Muscle of back (tissue), 11 donors: ENCODE measurements around the gene TBC1D22A. TPM values are rescaled to one million over a fixed set of nuclear protein-coding genes. Genes with fewer than 3 reads are reported as not detected.

ENCODE experiments used
- DNase-seq, 3 donors: peaks; one replicate each; pipeline versions ENCODE4 v3.0.0 to v3.0.0-alpha.2; 2013
- polyA plus RNA-seq, 10 donors: library from polyadenylated mRNA; unstranded; fragments of 120-200 nt; gene quantifications; one replicate each; pipeline ENCODE4 v1.2.1, GENCODE V29; 2013; ENCODE audit not compliant: insufficient read length in 10 of 10

TBC1D22A gene
- polyA plus RNA-seq, 10 donors: 10.6 to 14.9 (median 13.4) TPM

DNA sequence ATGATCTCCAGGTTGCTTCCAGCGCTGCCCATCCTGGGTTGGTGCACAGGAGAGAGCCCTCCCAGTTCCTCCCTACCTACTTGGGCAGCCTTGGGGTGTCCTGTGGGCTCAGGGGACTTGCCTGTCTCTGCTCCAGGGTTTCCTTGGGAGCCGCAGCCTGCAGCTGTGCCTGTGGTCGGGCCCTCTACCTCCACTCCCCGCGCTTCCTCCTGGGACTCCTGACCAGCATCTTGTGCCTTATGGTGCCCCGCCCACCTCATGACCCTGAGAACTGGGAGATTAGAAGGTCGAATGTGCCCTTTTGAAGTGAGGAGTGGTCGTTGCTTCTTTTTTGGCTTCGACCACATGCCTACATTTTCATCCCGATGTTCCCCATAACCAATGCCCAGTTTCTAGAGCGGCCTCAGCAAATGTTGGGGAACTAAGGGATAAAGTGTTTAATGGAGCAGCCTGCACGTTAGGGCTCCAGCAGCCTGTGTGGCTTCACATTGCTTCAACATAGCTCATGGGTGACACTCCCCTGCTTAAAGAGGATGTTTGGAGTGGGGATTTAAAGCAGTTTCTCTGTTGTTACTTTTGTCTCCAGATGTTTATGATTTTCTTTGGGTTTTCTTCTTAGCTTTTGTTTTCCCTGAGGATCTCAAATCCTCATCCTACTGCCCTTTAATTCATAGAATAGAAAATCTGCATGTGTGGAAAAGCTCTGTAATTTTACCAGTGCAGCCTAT is 248.8 kb downstream of the TBC1D22A start:
- peak in 1 of 3 donors; percentile 27 for DNase-seq

DNA sequence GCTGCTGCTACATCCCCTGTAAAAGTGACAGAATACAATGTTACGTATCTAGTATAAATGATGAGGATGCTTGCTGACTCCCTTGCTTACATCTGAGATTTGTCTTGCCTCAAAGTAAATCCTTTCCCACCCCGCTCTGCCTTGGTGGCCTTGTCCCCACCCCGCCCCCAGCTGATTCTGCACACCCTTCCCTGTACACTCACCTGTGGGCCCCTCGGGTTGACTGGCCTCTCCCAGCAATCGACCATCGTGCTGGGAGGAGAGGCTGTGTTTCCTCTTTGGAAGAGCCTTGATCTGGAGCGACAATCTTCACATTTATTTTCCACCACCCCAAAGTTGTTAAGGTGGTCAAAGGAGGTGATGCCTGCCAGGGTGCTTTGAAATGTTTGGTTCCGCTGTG is 249.4 kb downstream of the TBC1D22A start:
- no peak for DNase-seq

DNA sequence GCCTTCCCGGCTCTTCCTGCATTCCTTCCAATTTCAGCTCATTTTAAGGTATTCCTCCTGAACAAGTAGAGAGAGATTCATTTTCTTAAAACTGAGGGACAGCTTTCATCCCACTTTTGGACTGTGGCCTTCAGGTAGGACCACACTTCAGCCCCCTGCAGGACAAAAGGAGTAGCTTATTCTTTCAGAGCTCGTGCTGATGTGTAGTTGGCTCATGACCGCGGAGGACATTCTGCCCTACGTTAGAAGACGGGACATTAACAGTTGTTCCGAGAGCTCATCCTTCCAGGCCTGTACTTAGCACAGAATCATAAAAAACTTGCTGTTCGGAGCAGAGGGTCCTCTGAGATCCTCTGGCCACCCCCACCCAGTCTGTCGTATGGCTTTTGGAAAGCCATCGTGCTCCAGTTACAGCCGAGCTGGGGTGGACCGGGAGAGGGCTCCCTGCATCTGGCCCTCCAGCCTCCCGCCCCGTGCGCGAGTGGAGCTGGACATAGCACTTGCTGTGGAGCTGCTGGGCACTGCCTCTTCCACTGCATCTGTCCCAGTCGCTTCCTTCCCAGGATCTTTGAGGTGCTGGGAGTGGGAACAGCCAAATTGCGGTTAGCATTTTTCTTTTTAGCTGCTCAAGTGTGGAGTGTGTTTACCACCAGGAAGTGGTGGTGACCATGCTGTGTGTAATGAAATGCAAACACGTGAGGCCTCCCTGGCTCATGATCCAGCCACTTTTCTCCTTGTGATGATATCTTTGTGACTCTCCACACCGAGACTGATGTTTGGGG is 250.3 kb downstream of the TBC1D22A start:
- DNase-seq: peak in 1 of 3 donors; percentile 12

DNA sequence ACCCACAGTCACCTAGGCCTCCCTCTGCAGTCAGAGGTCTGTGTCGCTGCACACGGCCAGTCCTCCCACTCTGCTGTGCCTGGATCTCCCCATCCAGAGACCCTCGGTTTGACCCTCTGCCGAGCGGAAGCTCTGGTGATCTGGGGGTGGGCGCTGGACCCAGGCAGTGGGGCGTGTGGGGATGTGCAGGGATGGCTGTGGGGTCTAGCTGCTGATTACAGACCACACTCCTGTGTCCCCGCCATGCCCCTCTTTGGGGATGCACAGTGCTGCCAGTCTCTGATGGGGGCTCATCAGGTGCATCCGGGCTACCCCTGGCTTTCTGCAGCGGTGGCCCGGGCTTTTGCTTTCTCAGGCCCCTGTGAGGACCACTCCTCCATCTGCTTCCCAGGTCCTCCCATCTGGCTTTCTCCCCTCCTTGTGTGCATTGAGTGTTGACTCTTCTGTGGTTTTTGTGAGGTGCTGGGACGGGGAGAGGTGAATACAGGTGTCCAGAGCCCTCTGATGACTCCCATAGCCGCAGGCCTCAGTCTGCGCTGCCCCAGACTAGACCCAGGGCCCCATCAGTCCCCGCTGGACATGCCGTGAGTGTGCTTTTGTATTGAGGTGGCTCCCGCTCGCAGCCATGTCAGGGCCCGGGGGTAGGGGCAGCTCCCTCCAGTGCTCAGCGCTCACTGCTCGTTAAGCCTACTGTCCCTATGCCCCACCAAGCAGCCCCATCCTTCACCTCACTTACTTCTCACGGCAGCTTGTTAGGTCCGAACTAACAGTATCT is 251.6 kb downstream of the TBC1D22A start:
- no peak for DNase-seq

DNA sequence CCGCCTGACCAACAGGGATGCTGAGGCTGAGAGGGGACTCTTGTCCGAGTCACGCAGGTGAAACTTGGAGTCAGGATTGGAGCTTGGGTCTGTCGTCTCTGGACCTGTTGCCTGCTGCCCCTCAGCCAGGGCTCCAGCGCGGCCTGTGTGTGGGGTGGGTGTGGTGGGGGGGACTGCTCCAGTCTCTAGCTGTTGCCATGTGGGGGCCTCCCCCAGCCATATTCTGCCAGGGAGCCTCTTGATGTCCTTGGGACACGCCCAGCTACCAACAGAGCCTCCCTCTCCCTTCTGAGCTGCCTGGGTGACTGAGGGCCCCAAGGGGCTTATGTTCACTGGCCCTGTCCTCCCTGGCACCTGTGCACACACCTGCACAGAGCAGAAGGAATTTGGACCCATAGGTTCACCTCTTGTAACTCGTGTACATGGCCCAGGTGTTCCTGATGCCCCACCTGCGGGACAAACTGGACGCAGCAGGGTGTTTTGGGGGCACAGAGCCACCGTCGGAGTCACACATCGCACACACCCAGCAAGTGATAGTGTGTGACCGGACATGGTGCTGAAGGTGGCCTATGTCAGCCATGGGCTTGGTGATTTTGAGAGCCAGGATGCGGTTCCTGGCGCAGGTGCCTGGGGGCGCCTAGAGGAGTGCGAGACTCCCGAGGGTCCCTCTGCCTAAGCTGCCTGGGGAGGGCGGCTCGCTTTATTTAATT is 252.3 kb downstream of the TBC1D22A start:
- DNase-seq: no peak

DNA sequence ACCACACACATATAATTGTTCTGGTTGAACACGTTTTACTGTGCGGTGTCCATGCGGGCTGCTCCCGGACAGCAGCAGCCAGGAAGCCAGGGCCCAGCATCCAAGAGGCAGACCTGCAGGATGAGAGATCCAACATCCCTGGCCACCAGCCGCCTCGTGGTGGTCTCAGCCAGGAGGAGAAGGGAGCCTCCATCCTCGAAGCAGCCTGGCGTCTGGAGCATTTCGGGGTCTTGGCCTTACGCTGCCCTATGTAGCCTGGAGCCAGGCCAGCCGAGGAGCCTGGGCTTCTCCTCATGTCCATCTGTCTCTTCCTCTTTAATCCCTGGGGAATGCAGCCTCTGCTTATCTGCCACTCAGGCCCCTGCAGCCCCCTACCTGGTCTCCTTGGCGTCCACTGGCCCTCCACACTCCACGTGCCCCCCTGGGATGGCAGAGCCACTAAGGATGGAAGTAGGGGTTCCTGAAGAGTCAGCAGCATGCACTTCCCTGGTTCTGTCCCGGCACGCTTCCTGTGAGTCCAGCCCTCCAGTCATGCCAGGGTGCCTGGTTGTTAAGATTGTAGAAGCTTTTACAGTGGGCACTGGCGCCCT is 253.2 kb downstream of the TBC1D22A start:
- no peak for DNase-seq

DNA sequence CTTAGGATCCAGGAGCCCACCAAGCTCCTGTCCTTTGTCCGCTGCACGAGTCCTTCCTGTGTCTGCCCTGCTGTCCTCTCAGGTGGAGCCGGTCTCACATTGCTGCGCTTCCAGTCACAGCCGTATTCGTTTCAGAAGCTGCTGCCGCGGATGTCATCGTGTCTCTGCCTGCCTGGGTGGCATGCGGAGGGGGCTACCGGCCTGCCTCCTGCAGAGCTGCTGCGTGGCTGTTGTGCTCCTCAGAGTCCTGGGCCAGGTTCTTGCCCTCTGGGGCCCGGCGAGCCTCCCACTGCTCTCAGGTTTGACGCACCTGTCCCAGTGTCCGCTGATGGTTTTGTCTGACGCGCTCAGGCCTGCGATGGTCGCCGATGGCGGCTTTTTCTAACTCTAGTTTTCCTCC is 254.2 kb downstream of the TBC1D22A start:
- DNase-seq: no peak

DNA sequence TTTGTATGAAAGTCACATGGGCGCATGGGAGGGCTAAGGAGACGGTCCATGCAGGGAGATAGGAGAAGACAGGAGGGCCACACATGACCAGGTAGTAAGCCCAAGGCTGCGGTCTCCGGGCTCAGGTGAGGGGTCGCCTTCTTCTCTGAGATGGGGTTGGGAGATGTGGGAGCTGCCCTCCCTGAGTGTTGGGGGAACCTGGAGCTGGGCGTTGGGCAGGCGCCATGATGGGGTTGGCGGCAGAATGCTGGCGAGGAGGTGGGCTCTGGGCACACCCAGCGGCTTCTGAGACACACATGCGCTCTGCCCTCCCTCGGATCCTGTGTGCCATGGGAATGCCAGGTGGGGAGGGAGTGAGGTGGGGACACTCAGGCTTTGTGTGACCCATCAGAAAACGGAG is 254.8 kb downstream of the TBC1D22A start:
- no peak for DNase-seq

DNA sequence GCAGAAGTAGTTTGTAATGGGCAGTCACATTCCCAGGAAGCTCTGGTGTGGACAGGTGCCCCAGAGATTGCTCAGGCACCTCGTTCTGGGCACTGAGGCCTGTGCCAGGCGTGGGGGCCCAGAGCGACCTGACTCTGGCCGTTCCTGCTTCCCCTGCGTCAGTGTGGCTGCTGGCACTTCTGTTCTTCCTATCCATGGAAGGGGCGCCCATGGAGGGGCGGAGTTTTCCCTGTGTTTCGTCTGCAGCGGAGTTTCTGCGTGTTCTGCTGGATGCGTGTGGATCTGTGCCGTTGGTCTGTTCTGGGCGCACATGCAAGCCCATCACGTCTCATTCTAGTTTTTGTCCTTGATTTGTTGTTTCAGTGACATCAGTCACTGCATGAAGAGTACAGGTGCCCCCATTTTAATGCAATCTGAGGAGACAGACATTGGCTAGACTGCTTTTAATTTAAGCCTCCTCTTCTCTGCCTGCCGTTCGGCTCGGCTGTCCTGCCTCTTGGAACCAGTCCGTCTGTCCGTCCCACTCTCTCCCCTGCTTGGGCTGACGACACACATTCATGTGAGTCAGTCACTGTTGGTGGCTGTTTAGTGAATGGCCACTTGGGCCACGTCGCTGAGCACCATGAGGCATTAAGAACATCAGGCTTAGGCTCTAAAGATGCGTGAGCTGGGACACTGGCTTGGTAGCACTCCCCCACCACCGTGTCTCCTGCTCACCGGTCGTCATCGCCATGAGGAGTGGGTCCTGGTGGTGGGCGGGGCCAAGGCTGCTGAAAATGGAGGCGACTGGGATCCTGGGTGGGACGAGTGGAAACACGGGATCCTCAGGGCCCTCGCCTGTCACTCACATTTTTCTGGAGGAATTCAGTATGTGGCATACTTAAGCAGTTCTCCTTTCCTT is 255.8 kb downstream of the TBC1D22A start:
- no peak for DNase-seq

DNA sequence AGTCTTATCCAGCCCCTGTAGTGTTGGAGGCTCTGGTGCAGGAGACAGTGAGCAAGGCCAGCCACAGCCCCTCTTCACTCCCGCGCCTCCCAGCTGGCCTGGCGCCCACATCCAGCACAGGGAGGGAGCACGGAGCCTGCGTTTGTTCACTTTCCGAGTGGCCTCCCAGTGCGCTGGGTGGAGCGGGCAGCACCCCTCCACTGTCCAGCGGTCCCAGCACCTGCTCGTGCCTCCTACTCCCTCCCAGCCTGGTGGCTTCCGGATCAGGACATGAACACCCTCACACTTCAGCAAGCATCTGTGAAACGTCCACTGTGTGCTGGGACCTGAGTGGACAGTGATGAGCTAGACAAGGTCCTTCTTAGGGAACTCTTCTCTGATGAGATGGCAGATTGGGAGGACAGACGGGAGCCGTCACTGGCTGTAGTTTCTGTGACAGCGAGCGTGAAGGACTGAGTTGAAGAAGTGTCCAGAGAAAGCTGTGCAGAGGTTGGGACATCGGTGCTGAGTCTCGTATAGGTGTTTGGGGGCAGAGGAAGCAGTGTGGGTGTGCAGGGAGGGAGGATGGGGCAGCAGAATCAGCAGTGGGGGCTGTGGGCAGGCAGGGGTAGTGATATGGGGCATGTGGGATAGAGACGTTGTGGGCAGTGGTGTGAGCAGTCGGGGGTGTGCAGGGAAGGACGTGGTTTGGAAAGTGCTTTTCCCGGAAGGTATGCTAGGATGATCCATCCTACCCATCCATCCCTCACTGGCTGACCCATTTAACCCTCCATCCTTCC is 256.8 kb downstream of the TBC1D22A start:
- DNase-seq: peak in 1 of 3 donors; percentile 27

DNA sequence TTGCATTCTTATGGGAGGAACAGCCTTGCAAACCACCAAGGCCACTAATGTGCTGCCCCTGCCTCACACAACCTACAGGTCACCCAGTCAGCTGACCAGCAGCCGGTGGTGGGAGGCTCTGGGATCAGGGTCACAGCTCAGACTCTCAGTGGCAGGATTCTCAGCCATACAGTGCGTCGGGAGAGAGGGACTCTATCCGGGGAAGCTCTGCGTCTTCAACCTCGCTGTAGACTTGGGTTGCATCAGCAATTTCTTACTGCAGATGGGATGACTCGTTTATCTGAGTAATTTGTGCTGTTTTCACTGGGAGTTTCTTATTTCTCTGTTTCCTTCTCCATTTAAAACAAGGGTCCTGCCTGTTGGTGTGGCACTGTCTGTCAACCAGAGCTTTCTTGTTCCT is 257.7 kb downstream of the TBC1D22A start:
- DNase-seq: no peak

DNA sequence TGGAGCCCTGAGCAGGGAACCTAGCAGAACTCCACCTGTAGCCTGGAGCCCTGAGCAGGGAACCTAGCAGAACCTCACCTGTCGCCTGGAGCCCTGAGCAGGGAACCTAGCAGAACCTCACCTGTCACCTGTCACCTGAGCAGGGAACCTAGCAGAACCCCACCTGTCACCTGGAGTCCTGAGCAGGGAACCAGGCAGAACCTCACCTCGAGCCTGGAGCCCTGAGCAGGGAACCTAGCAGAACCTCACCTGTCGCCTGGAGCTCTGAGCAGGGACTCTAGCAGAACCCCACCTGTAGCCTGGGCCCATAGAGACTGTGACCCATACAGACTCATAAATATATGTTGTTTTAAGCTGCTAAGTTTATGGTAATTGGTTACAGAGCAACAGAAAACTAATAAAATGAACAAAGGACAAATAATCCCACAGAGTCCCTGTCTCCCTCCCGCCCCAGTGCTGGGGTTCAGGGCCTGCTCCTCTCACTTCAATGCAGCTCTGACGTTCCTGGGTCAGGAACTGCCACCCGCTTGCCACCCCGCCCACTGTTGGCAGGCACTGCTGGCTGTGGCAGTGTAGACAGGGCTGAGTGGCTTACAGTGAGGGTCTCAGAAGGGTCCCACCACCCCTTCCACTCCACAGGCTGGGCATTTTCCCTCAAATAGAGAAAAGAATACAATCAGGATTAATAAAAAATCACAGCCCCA is 259.1 kb downstream of the TBC1D22A start:
- no peak for DNase-seq

DNA sequence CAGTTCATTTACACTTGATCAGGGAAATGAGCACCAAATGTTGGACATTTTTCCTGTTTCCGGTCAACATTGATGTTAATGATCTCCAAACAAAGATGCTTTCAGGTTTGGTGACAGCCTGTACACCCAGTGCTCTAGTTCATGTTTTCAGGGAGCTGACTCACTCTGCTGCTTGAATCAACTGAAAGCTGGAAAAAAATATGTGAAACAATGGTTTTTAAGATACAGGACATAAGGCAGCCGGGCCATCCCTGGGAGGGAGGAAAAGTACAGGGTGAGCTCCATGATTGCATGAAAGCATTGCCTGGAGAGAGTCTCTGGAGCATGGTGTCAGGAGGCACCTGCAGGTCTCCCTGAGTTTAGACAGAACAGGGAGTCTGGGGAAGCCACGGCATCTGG is 259.6 kb downstream of the TBC1D22A start:
- DNase-seq: no peak

DNA sequence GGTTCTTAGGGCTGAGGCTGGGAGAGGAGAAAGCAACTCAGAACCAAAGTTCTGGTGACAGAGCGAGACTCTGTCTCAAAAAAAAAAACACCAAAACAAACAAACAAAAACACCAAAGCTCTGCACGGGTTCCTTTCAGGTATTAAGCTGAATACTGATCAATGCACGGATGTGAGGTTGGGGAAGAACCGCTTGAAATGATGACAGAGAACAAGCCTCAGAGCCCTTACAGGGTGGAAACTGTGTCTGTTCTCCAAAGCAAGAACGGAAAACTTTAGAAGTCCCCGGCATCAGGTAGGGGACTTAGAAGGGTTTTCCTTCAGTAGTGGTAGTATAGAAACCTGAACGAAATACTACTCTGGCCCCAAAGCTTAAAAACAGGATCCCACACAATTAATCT is 260.0 kb downstream of the TBC1D22A start:
- no peak for DNase-seq

DNA sequence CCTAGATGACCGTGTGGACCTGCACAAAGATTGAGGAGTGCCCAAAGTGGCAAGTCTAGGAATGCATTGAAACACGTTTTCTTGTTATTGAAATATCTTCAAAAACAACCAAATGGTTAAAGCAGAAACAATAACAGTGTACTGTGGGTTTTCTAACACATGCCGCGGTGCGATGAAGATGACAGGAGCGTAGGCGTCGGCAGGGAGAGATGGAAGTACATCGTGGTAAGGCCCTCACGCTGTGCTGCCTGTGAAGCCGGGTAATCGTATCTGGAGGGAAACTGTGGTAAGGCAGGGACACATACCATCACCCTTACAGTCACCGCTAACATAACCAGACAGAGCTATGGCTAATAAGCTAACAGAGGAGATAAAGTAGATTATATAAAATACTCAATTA is 261.4 kb downstream of the TBC1D22A start:
- no peak for DNase-seq

DNA sequence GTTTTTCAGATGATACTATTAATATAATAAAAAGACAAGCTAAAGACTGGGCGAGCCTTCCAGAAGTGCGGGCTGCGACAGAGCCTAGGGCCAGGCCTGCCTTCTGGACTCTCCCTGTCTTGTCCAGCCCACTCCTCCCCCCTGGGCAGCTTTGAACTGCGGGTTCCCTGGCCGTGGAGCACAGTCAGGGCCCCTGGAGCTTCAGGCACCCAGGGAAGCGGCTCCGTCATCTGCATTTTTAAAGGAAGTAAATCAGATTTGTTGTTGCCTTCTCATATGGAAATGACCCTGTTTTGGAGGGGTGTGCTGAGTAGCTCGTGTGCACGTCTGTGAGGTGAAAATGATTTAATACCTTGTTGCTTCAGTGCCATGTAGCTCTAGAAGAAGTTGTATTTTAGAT is 265.3 kb downstream of the TBC1D22A start:
- DNase-seq: no peak

DNA sequence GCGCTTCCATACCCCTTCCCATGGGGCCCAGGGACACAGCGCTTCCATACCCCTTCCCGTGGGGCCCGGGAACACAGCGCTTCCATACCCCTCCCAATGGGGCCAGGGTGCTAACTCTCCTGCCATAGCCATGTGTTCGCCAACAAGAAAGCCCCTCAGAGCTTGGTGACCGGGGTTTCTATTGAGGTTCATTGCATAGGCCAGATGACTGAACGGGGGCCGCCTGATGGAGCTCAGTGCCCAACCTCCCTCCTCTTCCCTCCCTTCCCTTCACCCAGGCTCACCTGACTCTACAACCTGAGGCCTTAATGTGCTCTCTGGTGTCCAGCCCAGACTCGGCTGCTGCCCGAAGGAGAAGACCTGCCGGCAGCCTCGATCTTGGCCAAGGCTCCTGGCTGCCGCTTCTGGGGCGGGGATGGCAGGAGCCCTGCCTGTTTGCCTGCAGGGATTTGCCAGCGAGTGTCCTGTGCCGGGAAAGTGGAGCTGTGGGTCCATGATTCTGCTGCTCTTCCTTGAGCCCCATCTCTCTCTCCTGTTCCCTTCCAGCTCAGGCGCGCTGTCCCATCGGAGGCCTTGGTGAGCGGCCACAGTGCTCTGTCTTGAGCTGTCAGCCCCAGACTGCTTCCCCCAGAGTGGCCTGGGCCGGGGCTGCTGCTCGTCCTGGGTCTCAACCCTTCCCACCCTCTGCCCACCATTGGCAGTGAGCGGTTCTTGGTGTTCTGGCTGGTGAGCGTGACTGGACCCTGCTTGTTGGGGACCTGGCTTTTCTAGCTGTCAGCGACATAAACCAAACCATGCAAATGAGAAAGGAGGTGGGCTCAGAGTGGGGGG is 267.0 kb downstream of the TBC1D22A start:
- no peak for DNase-seq

DNA sequence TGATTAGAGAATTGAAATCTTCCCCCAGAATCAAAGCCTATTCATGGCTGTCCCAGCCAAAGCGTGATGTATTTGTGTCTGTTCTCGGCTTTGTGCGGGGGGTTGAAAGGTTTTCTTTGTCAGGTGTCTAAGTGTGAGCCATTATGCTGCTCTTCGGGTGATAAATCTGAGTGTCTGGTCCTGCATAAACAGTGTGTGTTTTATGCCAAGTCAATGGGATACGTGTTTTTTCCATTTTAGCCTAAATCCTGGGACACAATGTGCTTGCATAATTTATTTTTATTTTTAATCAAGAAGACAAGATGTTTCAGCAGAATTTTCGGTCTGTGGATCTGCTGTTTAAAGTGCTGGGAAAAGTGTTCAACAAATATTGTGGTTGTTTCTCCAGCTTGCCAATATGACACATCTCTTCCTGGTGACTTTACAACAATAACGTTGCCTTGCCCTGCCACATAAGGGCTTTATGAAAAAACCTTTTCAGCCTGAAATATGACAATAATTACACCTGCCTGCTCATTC is 267.8 kb downstream of the TBC1D22A start:
- DNase-seq: no peak
